Activated B cell treated with CpG ODN at 0.5 μM for 24 hours (primary cell): Measurements from ENCODE around the gene TMEM178B. TPM values are rescaled to one million over a fixed set of nuclear protein-coding genes. Genes with fewer than 3 reads are reported as not detected.

Source experiments
- ATAC-seq: fragments of 200-7000 bp; cut with Tn5 transposase; one replicate; pipeline ENCODE4 v1.10.0; 2021; ENCODE audit warnings: low read depth, mild to moderate bottlenecking, moderate library complexity
- CTCF ChIA-PET: fragments of 350-600 bp; sonication (Branson Sonifier 250); formaldehyde crosslinking; loops from one replicate; lab custom pipeline; 2021; ENCODE audit warnings: antibody characterized with exemption; lab: Charles Lee
- POLR2A ChIA-PET: fragments of 350-600 bp; sonication (Branson Sonifier 250); formaldehyde crosslinking; loops from one replicate; lab custom pipeline; 2021; ENCODE audit warnings: antibody characterized with exemption; lab: Charles Lee
- DNase-seq: peaks from one replicate; pipeline ENCODE4 v3.0.0; 2022
- H3K27ac Mint-ChIP-seq: one replicate; pipeline ENCODE4 v1.8.0; 2020; ENCODE audit warnings: mixed read lengths
- H3K27me3 Mint-ChIP-seq: one replicate; pipeline ENCODE4 v1.8.0; 2021; ENCODE audit warnings: mixed read lengths
- H3K36me3 Mint-ChIP-seq: one replicate; pipeline ENCODE4 v1.8.0; 2021; ENCODE audit warnings: low read depth, mixed read lengths
- H3K4me1 Mint-ChIP-seq: one replicate; pipeline ENCODE4 v1.8.0; 2021; ENCODE audit warnings: mixed read lengths
- H3K4me3 Mint-ChIP-seq: one replicate; pipeline ENCODE4 v1.8.0; 2020; ENCODE audit warnings: mild to moderate bottlenecking, mixed read lengths
- H3K9me3 Mint-ChIP-seq: one replicate; pipeline ENCODE4 v1.8.0; 2020; ENCODE audit warnings: mixed read lengths
- CTCF ChIP-seq: fragments of 200-600 bp; IDR thresholded peaks from one replicate; pipeline ENCODE4 v1.8.0; 2022; ENCODE audit warnings: antibody characterized with exemption, mild to moderate bottlenecking
- intact Hi-C: fragments of 100-400 bp; cut with micrococcal nuclease; formaldehyde crosslinking; loops from one replicate; pipeline ENCODE4 v1.15.1; 2024
- total RNA-seq: library from RNA; stranded (reverse); gene quantifications from 2 replicates; pipeline ENCODE4 v1.2.3, GENCODE V29; 2022

The TMEM178B gene
- total RNA-seq, 1 donor from 2014 or later, result 0.49 TPM

GRCh38 chr7:141227454-141227853 lies 153.6 kb downstream of the TMEM178B start:
- H3K27me3 Mint-ChIP-seq, result peaks cover 4% of the 10 kb centered on the region
- H3K4me1 Mint-ChIP-seq, result peaks cover 2% of the 10 kb centered on the region
- H3K4me3 Mint-ChIP-seq, result no peak overlapping the region
- H3K9me3 Mint-ChIP-seq, result no peaks in the 10 kb centered on the region
- H3K36me3 Mint-ChIP-seq, result no peaks in the 10 kb centered on the region
- ChIA-PET POLR2A (no interaction called here), CTCF (no interaction called here)
- DNase-seq (no peak), ATAC-seq (no peak)
- TF ChIP-seq CTCF, result no peak
- H3K27ac Mint-ChIP-seq, result no peak overlapping the region
- intact Hi-C loops, result no loop called here

- ChIA-PET POLR2A (no interaction called here), CTCF (no interaction called here)
- H3K4me3 Mint-ChIP-seq, result no peak overlapping the region
- H3K4me1 Mint-ChIP-seq, result peaks cover 2% of the 10 kb centered on the region
- DNase-seq (no peak), ATAC-seq (no peak)
- no peaks in the 10 kb centered on the region for H3K9me3 Mint-ChIP-seq
- TF ChIP-seq CTCF, result no peak
- no peak overlapping the region for H3K27ac Mint-ChIP-seq
- no peaks in the 10 kb centered on the region for H3K36me3 Mint-ChIP-seq
- intact Hi-C loops, result no loop called here
- peaks cover 4% of the 10 kb centered on the region for H3K27me3 Mint-ChIP-seq
Observed at GRCh38 chr7:141228482-141228881, 154.6 kb downstream of the TMEM178B start.

- ATAC-seq (no peak), DNase-seq (no peak)
- POLR2A ChIA-PET, result no interaction called here
- Mint-ChIP-seq H3K4me1 (peaks cover under 1% of the 10 kb centered on the region), H3K9me3 (no peaks in the 10 kb centered on the region), H3K4me3 (no peak overlapping the region), H3K27ac (no peak overlapping the region), H3K27me3 (peaks cover 4% of the 10 kb centered on the region), H3K36me3 (no peaks in the 10 kb centered on the region)
- TF ChIP-seq CTCF, result no peak
- CTCF ChIA-PET, result interaction anchor here (1.3 kb wide), 1 partner anchor 420 kb away, joined by 4 read pairs; no protein-coding TSS in a partner anchor
- intact Hi-C loops, result loop anchor here (2.0 kb wide), 1 partner anchor 420 kb away; no protein-coding TSS in a partner anchor
Observed at GRCh38 chr7:141231018-141231792, 157.3 kb downstream of the TMEM178B start.

GRCh38 chr7:141232286-141233051 lies 158.6 kb downstream of the TMEM178B start:
- intact Hi-C loops, result no loop called here
- ChIA-PET CTCF (no interaction called here), POLR2A (no interaction called here)
- no peaks in the 10 kb centered on the region for H3K36me3 Mint-ChIP-seq
- H3K9me3 Mint-ChIP-seq, result no peaks in the 10 kb centered on the region
- ATAC-seq, result no peak
- no peak overlapping the region for H3K4me3 Mint-ChIP-seq
- H3K27me3 Mint-ChIP-seq, result peaks cover 4% of the 10 kb centered on the region
- H3K27ac Mint-ChIP-seq, result no peak overlapping the region
- no peak for DNase-seq
- no peaks in the 10 kb centered on the region for H3K4me1 Mint-ChIP-seq
- TF ChIP-seq CTCF, result no peak
